Mucosa of gallbladder (tissue), 1 donor: ENCODE data around the gene MTMR1. TPM values are rescaled to one million over a fixed set of nuclear protein-coding genes. Genes with fewer than 3 reads are reported as not detected.

Source experiments
- DNase-seq: peaks from one replicate; pipeline ENCODE4 v3.0.0-alpha.2; 2020; ENCODE audit warnings: low spot score
- total RNA-seq: library from RNA; stranded (reverse); gene quantifications from one replicate; pipeline ENCODE4 v1.2.1, GENCODE V29; 2021
- donor health status: DM: no; HTN: no; CAD: no.

The MTMR1 gene
- total RNA-seq, 1 donor from 2014 or later: 16.0 TPM

- no peak for DNase-seq
These were observed 86.2 kb downstream of the MTMR1 start for GRCh38 chrX:150779385-150779784.

- DNase-seq: no peak
These were observed 88.5 kb downstream of the MTMR1 start for GRCh38 chrX:150781677-150782076.

DNA sequence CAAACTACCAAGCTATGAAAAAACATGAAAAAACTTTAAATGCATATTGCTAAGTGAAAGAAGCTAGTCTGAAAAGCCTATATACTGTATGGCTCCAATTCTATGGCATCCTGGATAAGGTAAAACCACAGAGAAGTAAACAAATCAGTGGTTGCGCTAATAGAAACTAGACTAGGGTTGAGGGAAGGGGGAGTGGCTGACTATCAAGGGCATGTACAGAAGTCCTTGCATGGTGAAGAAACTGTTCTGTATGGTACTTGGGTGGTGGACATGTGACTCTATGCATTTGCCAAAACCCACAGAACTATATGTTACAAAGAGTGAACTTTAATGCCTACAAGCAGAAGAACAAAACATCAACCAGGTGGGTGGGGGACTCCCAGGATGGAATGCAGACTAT, 96.8 kb downstream of the MTMR1 start:
- no peak for DNase-seq

DNA sequence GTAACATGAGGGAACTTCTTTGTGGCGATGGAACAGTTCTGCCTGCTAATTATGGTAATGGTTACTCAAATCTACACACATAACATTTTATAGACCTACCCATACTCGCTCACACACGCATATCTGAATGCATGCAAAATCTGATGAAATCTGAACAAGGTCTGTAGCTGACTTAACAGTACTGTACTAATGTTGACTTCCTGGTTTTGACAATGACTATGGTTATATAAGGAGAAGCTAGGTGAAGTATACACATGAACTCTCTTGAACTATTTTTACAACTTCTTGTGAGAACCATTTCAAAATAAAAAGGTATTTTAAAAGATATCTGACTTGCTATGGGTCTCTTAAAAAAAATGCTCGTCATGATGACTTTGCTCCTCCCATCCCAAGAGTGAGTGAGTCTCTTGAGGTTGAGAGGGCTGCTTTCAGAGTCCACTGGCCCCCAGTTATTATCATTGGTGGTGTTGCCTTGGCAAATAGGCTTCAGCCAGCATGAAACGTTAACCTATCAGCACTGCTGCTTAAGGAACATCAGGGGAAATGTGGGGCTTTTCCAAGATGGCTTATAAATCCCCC, 99.8 kb downstream of the MTMR1 start:
- no peak for DNase-seq

- DNase-seq: no peak
These were observed 112.5 kb downstream of the MTMR1 start for GRCh38 chrX:150805736-150806135.

DNA sequence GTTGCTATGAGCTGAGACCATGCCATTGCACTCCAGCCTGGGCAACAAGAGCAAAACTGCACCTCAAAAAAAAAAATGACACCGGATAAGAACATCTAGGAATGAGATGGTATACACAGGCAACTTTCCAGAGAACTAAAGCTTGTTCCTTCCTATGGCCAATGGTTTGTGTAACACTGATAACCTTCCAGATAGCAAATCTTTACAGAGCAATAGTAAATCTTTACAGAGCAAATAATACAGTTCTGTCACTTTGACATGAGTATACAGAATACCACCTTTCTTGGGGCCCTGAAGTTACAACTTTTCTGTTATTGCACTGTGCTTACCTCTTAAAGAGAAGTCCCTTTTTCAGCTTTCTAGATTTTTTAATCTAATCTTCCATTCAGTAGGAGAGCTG, 113.6 kb downstream of the MTMR1 start:
- DNase-seq: no peak

DNA sequence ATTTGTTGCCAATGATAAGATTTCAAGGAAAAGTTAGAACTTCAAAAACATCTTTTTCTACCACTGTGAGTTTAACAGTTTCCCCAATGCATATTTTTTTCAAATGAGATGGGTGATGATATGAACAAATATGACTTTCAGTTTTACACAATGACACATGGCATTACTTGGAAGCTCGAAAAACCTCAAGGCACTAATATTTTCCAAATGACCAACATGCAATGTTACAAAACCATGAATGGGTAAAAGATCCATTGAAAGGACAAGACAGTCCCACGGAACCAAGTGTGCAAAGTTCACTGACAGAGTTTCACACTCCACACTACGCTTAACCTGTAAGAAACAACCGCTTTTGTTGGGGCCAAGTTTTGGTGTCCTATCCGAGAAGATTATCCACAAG, 120.7 kb downstream of the MTMR1 start:
- no peak for DNase-seq

Other genes with a start within 250 kb of the MTMR1 start
- gene MTM1, start 124.8 kb upstream of the MTMR1 start, total RNA-seq: 15.6 TPM
- gene CD99L2, start 205.3 kb downstream of the MTMR1 start, total RNA-seq: 35.2 TPM